GM21717 (cell line): ENCODE measurements around the gene WDR27.
"Not testable (repeated sequence)": the region's sequence is repeated elsewhere in the genome, so short reads cannot be mapped to it uniquely, and the experiment has no call there.

Source experiments
- ATAC-seq: cut with Tn5 transposase; IDR thresholded peaks from one replicate; pipeline ENCODE4 v1.9.1; 2021; ENCODE audit warnings: mild to moderate bottlenecking, moderate library complexity; ENCODE audit not compliant: unreplicated experiment

Gene WDR27

DNA sequence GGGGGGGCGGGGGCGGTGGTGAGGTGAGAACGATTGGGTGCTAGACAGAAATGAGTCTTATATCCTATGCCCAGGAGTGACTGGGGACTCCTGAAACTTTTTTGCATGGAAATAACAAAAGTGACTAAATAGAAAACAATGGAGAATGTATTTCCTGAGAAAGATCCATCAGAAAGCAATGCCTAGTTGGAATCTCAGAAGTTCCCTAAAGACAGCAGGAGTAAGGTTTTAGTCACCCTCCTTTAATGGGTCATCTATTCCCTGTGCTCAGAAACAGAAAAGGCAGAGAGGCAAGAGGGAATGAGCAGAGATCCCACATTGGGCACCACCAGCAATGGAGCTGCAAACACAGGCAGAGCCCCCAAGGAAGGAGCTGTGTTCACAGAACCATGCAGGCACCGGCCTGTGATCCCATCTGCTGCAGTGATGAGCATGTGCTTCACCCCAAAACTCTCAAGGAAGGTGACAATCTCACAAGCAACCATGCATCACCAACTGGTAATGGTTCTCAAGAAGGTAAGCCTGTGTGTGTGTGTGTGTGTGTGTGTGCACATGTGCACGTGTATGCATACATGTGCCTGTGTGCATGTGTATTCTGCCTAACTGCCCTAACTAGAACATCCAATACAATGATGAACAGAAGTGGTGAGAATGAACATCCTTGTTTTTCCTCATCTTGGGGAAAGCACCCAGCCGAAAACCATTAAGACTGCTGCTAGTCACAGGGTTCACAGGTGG is 168.4 kb downstream of the WDR27 start:
- ATAC-seq: no peak

DNA sequence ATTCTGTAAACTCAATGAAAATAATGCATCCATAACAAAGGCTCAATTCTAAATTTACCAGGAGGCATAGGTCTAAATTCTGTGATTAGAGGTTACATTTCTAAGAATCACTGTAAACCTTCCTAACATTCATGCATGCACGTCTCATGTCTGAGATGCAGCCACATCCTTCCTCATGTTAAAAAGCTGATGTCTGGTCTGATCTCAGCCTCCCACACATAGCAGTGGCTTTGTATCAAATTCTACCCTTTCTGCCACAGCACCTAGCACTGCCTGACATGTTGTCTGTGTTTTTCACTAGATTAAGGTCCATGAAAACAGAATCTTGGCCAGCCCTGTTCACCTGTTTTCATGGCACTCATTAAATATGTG is 171.1 kb downstream of the WDR27 start:
- ATAC-seq: no peak

DNA sequence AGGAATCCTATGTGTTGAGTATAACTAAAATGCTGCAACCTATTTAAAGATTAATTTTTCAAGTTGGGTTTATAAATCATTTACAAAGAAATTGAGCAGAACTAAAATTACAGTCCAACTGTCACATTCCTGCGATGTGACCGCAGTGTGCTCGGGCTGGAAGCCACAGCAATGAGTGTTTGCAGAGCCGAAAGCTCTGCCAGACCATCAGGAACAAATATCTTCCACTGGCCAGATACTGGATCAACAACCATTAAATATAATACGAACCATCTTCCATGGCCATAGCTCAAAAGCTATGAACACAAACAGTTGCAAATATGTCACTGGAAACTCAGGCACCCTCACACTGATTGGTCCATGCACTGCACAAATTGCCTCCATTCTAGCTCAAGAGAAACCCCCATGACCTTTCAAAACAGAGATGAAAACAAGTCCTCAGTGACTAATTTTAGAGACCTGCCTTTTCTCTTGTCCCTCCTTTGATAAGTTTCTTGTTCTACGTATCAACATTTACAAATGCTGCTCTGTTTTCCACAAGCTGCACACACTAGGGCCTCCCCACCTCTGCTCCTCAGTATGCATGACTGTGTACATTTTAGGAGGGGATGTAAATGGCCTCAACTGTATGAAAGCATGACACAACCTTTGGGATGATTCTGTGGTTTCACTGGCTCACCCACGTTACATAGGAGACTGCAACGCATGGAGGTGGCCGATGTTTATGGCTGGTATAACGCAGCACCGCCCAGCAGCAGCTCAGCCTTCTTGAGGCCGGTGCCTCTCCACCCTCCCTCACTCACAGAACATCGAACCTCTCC is 171.7 kb downstream of the WDR27 start:
- no peak for ATAC-seq

DNA sequence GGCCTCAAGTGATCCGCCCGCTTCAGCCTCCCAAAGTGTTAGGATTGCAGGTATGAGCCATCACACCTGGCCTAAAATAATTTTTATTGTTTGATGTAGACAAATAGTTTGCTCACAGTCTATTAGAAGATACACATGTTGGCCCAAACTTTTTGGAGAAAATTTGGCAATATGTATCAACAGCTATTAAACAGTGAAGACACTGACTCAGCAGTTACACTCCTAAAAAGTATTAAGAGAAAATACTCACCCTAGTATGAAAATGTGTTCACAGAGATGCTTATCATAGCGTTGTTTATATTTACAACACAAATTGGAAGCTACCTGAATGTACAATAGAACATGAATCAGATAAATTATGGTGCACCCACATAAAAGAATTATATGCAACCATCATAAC is 173.1 kb downstream of the WDR27 start:
- ATAC-seq: no peak

DNA sequence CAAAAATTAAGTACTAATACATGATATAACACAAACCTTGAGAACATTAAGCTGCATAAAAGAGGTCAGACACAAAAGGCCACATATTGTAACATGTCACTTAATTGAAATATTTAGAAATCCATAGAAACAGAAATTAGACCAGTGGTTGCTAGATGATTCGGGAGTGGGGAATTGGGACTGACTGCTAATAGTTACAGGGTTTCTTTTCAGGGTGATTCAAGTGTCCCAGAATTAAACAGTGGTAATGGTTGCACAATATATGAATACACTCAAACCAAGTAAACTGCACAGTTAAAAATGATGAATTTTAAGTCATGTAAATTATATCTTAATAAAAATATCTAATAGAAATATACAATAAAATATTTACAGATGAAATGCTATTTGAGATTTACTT is 174.5 kb downstream of the WDR27 start:
- no peak for ATAC-seq

DNA sequence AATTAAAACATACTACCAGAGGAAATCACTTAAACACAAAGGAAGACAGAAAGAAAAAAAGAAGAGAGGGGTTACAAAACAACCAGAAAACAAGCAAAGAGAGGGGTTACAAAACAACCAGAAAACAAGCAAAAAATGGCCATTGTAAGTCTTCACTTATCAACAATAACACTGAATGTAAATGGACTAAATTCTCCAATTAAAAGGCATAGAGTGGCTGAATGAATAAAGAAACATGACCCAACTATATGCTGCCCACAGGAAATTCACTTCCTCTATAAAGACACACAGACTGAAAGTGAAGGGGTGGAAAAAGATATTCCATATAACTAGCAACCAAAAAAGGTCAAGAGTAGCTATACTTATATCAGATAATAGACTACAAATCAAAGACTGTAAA is 180.0 kb downstream of the WDR27 start:
- no peak for ATAC-seq

DNA sequence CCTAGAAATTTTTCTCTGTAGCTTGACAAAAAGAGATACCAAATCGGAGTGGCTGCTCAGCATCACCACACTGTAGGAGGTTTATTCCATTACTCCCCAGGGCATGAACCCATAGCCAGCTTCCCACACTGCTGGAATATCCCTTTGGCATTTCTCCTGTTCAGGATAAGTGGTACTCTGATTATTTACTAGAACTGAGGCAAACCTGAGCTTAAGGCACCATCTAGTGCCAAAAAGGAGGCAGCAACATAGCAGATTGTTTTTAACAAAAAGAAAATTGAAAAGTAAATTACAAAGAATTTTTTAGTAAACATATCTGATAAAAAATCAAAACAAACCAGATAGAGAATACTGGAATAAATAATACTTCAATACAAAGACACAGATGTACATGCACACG is 181.7 kb downstream of the WDR27 start:
- ATAC-seq: no peak

DNA sequence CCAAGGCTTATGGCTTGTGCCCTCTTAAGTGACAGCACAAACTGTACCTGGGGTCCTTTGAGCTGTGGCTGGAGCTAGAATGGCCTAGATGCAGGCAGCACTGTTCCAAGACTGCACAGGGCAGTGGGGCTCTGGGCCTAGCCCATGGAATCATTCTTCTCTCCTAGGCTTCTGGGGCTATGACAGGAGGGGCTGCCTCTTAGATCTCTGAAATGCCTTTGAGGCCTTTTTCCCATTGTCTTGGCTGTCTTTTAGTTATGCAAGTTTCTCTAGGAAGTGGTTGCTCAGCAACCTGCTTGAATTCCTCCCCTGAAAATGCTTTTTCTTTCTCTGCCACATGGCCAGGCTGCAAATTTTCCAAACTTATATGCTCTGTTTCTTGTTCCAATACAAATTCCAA is 183.4 kb downstream of the WDR27 start:
- ATAC-seq: no peak

DNA sequence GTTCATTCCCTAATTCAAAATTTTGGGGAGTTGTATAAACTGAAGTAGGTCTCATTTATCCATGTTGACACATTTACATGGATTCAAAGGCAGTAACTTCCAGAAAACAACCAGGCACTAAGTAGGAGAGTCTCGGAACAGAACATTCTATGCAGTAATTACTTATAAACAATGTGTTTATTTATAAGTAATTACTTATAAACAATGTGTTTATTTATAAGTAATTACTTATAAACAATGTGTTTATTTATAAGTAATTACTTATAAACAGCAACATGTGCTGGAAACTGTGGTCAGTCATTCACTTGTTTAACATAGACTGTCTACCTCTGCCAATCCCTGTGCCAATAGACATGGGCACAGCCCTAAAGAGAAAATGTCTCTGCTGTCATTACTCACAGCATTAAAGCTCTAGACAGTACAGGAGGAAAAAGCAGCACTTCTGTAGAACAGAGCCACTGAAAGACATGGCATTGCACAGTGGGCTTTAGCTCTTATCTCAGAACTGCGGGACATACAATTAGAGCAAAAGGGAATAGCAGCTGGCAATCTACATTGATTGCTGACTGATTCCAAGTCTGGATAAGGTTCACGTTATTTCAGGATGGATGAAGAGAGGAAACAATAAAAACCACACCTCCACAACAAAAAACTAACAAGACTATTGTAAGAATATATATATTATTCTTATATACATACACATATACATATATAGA is 188.2 kb downstream of the WDR27 start:
- no peak for ATAC-seq

DNA sequence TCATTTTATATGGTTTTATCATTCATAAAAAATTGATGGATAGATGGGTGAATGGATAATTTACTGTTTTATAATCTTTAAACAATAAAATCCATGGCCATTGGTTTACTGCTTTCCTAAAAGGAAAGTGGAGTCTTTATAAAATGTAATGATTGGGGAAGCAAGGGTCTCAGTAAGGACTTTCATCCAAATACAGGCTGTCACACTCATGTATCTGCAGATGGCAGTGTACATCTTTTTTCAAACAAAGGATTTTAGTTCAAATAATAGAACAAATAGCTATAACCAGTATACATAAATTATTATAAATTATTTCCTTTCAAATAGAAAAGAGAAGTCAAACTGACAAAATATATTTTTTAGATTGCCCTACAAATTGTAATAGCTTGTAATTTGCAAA is 190.0 kb downstream of the WDR27 start:
- not testable (repeated sequence) for ATAC-seq

DNA sequence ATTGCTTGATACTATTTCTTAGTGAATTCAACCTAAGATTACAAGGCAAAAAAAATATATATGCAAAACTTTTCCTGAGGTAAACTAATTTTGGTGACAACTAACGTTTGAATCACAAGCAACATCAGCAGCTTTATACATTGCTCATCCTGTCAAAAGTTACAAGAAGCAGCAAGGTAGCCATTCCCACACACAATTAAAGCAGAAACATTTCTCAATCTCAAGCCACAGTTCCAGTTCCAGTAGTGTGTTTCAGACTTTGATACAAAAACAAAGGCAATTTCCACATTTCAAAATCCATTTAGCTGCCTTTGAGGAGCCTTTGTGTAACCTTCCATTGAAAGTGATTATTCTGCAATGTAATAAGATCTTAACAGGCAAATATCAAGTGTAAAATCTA is 191.0 kb downstream of the WDR27 start:
- ATAC-seq: no peak

DNA sequence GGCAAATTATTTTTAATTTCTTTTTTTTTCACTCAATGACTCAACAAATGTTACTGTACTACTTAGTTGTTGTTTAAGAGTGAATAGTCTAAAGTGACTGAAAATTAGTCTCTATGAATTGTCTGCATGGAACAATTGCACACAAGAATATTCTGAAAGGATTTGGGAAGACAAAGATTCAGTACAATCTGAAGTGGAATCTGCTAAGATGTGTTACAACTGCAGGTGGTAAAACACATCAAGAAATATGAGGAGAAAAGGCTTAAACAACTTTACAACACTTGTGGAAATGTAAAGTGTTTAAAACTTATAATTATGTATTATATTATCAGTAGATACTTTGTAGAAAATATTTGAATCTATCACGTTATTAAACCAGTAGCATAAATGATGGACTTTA is 193.4 kb downstream of the WDR27 start:
- ATAC-seq: no peak

DNA sequence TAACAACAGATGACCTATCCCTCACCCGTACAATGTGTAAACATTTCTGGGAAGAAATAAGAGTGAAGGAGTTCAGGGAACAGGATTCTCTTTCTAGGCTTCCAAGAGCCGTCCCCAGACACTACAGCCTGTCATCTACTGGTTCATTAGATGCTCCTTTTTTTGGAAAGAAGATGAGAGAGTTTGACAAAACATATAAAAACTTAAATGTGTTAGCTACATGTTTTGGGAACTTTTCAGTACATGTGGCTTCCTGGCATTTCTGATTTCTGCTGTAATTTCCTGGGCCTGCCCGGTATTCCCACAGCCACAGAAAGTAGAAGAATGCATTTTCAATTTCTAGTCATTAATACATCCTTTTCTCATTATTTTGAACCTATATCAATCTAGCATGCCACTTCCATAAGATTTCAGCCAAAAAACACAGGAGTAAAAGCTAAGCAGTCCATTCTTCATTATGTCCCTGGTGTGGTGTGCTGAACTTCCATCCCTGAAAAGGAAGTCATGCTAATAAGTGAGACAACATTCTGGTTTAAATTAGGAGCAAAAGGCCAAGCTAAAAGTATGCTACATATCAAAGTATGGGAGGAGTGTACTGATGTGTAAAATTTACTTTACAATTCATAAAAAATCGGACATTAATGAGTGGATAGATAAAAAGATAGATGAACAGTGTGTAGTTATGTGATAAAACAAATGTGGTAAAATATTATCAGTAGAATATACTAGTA is 198.2 kb downstream of the WDR27 start:
- no peak for ATAC-seq

DNA sequence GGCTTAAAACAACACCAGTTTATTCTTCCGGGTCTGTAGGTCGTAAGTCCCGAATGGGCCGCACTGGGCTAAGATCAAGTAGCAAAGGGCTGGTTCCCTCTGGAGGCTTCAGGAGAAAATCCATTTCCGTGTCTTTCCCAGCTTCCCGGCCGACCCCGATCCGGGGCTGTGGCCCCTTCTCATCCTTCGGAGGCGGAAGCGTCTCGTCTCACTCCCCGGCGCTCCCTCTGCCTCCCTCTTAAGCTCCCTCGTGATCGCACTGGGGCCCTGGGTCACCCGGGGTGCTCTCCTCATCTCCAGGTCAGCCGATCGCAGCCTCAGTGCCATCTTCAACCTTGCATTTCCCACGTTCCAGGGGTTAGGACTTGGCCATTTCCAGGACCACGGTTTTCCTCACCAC is 199.4 kb downstream of the WDR27 start:
- no peak for ATAC-seq

DNA sequence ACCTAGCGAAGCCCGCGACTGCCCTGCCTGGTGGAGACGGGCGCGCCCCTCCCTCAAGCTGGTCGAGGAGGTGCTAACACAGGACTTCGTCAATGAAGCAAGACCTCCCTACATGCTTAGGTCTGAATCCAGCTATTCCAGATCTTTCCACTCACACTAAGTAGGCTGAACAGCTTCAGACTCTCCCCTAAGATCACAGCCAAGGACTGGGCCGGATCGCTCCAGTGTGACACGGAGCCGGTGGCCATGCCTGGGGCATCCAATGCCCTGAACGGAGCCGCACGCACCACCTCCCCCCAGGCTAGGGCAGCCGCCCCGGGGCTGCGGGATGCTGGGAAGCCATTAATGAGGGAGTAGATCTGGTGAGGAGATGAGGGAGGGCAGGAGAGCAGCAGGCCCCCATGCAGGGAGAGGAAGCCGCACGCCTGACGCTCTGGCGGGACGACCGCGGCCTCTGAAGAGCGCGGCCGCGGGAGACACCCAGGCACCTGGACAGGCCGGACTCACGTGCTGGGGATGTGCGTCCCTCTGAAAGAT is 200.0 kb downstream of the WDR27 start:
- ATAC-seq: no peak

DNA sequence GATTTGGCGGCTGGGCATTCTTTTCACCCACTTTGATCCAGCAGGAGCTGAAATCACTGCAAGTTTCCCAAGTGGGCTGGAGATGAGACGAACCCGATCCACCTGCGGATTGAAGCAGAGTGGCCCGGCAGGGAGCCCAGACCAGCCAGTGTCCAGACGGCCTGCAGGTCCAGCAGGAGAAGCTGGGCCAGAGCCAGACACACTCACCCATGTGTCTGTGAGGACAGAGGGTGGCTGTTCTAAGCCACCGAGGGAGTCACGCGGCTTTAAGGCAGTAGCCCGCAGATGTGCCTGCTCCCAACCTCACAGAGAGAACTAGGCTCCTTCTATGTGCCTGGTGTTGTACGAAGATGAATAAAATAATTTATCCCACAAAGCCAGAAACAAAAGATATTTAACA is 200.7 kb downstream of the WDR27 start:
- no peak for ATAC-seq

DNA sequence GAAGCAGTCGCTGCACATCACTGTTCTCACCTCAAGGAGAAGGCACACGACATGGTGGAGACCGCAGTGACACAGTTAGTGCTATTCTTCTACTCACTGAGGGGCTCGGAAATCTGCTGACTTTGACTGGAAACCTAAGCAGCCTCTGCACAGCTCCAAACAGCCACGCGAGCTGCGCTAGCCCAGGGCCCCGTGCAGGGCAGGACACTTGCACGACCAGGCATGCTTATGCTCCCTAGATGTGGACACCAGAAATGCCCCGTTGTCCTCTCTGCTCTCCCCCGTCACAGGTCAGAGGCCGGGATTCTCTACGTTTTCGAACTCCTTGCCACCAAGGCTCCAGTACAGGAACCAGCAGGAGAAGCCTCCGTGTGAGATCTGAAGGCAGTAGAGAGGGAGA is 201.1 kb downstream of the WDR27 start:
- ATAC-seq: no peak

DNA sequence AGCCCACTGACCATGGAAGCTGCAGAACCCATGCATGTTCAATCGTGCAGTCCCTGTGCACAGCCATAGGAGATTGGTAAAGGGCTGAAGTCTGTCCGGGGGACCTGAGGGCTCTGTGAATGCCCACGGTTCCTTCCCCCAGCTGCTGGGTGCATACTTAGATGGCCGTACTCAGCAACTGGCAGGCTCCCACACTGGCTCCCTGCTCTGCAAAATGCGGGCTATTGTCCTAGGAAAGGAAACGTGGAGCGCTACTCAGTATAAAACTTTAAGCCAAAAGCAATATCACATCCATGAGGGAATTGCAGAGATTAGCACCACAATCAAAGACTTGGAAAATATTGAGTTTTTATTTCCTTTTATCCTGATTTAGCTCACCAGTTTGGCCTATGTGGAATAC is 202.0 kb downstream of the WDR27 start:
- ATAC-seq: no peak

DNA sequence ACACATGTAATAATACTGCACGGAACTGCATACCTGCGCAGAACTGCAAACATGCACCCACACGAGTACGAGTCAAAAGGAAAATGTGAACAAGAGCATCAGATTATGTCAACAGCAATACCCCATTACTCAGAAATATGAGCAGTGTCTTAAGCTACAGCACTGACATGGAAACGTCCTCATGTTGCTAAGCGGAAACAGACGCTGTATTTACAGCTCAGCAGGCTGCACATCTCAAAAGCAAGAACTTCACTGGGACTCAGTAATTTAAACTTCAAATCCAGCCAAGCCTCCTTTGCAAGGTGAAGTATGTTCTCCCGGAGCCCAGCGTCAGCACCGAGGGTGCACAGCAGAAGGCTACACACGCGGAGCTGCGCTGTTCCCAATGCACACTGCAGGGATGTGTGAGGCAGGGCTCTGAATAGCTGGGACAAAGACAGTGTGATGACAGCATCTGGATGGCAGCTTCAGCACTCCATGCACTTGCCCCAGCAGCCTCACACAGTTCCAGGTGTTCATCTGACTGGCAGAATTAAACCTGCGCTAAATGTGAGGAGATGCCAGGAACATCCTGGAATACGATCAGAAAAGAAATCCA is 202.8 kb downstream of the WDR27 start:
- no peak for ATAC-seq

DNA sequence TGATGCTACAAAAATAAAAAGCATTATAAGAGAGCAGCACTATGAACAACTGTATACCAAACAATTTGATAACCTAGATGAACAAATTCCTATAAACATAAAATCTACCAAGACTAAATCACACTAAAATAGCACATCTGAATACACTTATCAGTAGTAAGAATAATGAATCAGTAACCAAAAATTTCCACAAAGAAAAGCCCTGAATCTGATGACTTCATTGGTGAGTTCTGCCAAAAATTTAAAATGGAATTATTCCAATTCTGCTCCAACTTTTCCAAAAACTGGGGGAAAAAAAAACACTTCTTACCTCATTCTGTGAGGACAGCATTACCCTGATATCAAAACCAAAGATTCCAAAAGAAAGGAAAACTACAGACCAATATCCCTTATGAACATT is 206.2 kb downstream of the WDR27 start:
- no peak for ATAC-seq

DNA sequence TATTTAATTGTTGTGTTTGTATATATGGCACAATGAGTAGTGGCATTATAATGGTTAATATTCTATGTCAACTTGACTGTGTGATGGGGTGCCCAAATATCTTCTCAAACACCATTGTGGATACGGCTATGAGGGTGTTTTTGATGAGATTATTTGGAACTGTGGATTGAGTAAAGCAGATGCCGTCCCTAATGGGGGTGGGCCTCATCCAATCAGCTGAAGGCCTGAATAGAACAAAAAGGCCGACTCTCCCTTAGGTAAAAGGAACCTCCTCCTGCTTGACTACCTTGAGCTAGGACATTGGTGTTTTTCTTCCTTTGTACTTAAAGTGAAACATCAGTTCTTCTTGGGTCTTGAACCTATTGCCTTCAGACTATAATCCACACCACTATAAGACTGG is 207.8 kb downstream of the WDR27 start:
- ATAC-seq: no peak
